Measurements from ENCODE around the gene ASIC3.
"Not testable (repeated sequence)": the region's sequence is repeated elsewhere in the genome, so short reads cannot be mapped to it uniquely, and the experiment has no call there.

ASIC3 gene

GRCh38 chr7:151038951-151039849, 9.1 kb upstream of the ASIC3 start:
- in situ Hi-C loops (cut with MboI; ENCODE audit: low sequenced_read_pairs, unreplicated experiment): no loop called here
- peak; percentile 61 for DNase-seq (ENCODE audit: low spot score)
- TF ChIP-seq, protein P1, sequence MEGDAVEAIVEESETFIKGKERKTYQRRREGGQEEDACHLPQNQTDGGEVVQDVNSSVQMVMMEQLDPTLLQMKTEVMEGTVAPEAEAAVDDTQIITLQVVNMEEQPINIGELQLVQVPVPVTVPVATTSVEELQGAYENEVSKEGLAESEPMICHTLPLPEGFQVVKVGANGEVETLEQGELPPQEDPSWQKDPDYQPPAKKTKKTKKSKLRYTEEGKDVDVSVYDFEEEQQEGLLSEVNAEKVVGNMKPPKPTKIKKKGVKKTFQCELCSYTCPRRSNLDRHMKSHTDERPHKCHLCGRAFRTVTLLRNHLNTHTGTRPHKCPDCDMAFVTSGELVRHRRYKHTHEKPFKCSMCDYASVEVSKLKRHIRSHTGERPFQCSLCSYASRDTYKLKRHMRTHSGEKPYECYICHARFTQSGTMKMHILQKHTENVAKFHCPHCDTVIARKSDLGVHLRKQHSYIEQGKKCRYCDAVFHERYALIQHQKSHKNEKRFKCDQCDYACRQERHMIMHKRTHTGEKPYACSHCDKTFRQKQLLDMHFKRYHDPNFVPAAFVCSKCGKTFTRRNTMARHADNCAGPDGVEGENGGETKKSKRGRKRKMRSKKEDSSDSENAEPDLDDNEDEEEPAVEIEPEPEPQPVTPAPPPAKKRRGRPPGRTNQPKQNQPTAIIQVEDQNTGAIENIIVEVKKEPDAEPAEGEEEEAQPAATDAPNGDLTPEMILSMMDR (IDR thresholded peaks at IDR 0.05; ENCODE audit: borderline replicate concordance, control extremely low read depth, extremely low read depth, insufficient read depth, missing control alignments): no peak

DNA sequence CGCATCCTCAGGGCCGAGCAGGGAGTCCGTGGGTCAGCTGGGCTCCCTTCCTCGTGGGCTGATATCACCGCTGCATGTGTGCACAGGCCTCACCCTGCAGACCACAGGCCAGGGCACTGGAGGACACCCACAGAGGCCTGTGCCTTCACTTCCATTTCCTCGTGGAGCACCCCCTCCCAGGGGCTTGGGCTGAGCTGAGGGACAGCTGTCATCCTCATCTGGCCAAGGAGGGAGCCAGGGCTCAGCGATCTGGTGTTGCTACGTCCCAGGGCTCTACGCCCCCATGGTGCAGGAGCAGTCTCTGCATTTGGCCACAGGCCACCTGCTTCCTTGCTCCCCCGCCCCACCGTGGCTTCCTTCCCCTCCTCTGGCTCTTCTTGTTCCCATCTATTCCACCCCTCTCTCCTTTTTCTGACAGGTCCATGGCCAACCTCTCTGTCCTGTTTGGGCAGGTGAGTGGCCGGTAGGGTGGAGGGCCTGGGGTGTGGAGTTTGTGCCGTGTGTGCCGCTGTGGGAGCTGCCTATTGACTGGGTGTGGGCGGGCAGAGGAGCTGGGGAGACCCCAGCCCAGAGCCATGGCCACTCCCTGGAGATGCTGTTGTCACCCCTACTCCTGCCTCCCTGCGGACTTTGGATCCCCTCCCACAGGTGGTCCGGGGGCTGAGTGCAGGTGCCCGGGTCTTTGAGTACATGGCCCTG, 8.3 kb upstream of the ASIC3 start:
- TF ChIP-seq, protein P1 (IDR thresholded peaks at IDR 0.05; ENCODE audit: borderline replicate concordance, control extremely low read depth, extremely low read depth, insufficient read depth, missing control alignments): no peak

GRCh38 chr7:151040616-151041375, 7.5 kb upstream of the ASIC3 start:
- TF ChIP-seq, protein P1 (IDR thresholded peaks at IDR 0.05; ENCODE audit: borderline replicate concordance, control extremely low read depth, extremely low read depth, insufficient read depth, missing control alignments): no peak
- DNase-seq (ENCODE audit: low spot score): no peak
- in situ Hi-C loops (cut with MboI; ENCODE audit: low sequenced_read_pairs, unreplicated experiment): no loop called here

More for the DNA sequence above, 8.3 kb upstream of the ASIC3 start:
- DNase-seq (ENCODE audit: low spot score): no peak
- in situ Hi-C loops (cut with MboI; ENCODE audit: low sequenced_read_pairs, unreplicated experiment): no loop called here

DNA sequence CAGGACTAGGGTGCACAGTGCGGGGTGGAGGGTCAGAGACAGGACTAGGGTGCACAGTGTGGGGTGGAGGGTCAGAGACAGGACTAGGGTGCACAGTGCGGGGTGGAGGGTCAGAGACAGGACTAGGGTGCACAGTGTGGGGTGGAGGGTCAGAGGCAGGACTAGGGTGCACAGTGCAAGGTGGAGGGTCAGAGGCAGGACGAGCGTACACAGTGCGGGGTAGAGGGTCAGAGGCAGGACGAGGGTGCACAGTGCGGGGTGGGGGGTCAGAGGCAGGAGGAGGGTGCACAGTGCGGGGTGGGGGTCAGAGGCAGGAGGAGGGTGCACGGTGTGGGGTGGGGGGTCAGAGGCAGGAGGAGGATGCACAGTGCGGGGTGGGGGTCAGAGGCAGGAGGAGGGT, 4.9 kb upstream of the ASIC3 start:
- in situ Hi-C loops (cut with MboI; ENCODE audit: low sequenced_read_pairs, unreplicated experiment); DNase-seq (ENCODE audit: low spot score): not testable (repeated sequence)

GRCh38 chr7:151043959-151044358, 4.4 kb upstream of the ASIC3 start:
- in situ Hi-C loops (cut with MboI; ENCODE audit: low sequenced_read_pairs, unreplicated experiment): no loop called here
- TF ChIP-seq, protein P1 (IDR thresholded peaks at IDR 0.05; ENCODE audit: borderline replicate concordance, control extremely low read depth, extremely low read depth, insufficient read depth, missing control alignments): no peak
- no peak for DNase-seq (ENCODE audit: low spot score)

GRCh38 chr7:151045262-151045661, 3.1 kb upstream of the ASIC3 start:
- DNase-seq (ENCODE audit: low spot score): no peak
- TF ChIP-seq, protein P1 (IDR thresholded peaks at IDR 0.05; ENCODE audit: borderline replicate concordance, control extremely low read depth, extremely low read depth, insufficient read depth, missing control alignments): no peak
- in situ Hi-C loops (cut with MboI; ENCODE audit: low sequenced_read_pairs, unreplicated experiment): no loop called here

Measured in GM13976 (cell line).